NCI-H146 treated with DMSO at 0.1 percent for 48 hours (cell line): ENCODE measurements around the gene SLC19A1.

Source experiments
- DNase-seq: peaks from one replicate; lab custom pipeline; 2025; ENCODE audit not compliant: unreplicated experiment; lab: John Stamatoyannopoulos, UW

The SLC19A1 gene

DNA sequence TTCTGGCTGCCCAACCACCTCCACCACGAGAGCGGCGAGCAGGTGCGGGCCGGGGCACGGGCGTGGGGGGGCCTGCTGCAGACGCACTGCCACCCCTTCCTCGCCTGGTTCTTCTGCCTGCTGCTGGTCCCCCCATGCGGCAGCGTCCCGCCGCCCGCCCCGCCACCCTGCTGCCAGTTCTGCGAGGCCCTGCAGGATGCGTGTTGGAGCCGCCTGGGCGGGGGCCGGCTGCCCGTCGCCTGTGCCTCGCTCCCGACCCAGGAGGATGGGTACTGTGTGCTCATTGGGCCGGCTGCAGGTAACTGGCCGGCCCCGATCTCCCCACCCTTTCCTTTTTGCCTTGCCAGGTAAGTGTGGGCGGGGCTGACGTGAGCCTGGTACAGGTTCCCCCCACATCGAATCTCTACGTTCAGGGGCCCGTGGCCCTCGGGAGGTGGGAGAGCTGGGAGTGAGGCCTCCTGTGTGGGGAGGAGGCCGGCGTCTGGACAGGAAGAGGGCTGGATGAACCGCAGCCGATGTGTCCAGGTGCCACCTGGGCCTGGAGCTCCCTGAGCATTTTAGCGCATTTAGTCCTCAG lies 85.6 kb downstream of the SLC19A1 start:
- no peak for DNase-seq

- no peak for DNase-seq
These were observed 86.3 kb downstream of the SLC19A1 start for GRCh38 chr21:45455674-45456583.

DNA sequence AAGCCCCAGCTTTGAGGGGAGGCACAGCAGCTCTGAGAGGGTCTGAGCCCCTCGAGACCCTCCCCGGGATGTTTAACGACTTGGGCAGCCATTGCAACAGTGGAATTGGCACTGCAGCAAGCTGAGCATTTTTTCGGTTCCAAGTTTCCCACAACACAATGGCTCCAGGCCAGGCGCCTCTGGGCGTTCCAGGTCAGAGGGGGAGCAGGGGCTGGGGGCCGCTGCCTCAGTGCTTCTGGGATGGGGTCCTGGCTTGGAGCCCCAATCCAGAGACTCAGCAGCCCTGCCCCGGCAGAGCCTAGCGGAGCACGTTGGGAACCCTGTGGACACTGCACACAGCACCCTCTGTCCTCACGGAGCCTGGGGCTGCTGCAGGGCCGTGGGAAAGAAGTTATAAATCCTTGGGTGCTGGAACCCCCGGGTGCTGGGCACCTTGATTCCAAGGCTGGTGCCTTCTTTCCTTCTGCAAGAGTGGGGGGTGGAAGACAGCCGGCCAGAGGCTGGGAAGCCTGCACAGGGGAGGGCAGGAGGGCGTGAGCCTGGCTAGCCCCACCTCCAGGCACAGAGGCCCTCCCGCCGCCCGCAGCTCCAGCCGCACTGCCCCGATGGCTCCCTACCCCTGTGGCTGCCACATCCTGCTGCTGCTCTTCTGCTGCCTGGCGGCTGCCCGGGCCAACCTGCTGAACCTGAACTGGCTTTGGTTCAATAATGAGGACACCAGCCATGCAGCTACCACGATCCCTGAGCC lies 87.1 kb downstream of the SLC19A1 start:
- DNase-seq, result no peak

- no peak for DNase-seq
These were observed 87.9 kb downstream of the SLC19A1 start for GRCh38 chr21:45454060-45454925.

DNA sequence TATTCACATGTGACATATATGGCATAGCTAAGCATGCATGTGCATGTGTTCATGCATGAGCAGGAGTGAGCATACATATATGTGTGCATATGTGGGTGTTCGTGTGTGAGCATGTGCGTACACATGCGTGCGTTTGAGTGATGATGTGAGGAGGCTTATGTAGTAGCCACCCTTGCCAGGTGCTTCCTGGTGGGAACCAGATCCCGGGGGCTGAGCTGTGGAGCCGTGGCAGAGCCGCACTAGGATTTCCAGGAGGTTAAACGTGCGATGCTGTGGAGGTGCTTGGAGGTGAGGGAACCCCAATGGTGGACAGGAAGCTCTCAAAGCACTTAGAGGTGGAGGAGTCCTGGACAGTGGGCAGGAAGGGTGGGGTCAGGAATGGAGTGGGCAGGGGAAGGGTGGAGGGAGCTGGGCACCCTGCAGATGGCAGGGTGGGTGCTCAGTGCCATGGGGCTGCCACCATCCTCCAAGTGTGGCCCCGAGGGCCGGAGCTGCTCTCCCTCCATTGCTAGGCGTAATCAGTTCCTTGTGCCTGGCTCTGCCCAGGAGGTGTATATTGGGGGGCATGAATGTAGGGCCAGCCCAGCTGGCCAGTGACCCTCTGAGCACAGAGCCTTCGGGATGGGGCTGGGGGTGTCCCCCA lies 88.8 kb downstream of the SLC19A1 start:
- no peak for DNase-seq

DNA sequence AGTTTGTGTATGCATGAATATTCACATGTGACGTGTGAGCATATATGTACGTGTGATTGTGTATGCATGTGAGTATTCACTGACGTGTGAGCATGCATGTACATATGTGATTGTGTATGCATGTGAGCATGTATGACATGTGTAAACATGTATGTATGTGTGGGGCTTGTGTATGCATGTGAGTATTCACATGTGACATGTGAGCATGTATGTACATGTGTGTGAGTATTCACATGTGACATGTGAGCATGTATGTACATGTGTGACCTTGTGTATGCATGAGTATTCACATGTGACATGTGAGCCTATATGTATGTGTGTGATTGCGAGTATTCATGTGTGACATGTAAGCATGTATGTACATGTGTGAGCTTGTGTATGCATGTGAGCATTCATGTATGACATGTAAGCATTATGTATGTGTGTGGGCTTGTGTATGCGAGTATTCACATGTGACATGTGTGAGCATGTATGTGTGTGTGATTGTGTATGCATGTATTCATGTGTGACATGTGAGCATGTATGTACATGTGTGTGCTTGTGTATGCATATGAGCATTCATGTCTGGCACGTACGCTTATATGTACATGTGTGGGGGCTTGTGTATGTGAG lies 89.4 kb downstream of the SLC19A1 start:
- no peak for DNase-seq

GRCh38 chr21:45451771-45452182 lies 90.5 kb downstream of the SLC19A1 start:
- no peak for DNase-seq

GRCh38 chr21:45451091-45451740 lies 91.0 kb downstream of the SLC19A1 start:
- DNase-seq, result no peak

- no peak for DNase-seq
These were observed 91.7 kb downstream of the SLC19A1 start for GRCh38 chr21:45450423-45451090.

DNA sequence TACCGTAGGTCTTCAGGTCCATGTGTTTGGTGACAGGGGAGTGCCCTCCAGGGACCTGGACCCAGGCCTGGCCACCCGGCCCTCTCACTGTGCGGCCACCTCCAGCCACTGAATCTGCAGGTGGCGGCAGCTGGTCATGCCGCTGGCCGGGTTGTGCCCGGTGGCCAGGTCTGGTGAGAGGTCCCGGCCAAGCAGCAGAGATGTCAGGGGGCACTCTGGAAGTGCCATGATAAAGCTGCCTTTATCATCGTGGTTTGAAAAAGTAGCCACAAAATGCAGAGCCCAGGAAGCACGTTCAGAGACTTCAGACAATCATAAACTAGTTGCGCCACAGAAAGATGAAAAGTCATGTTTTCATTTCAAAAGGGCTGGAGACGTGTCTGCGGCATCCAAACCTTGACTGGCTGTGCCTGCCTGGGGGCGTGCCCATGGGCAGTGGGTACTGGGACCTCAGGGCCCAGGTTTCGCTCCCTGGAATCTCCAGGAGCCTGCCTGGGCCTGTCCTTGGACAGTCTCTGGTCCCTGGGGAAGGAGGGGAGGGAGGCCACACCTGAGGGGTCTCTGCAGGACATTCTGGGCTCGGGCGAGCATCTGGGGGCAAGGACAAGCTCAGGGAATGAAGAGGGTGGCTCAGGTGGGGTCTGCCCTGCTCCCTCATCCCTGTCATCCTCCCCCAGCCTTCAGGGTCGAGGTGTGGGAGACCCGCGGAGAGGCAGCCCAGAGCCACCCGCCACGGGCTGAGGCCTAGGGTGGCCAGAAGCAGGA lies 92.4 kb downstream of the SLC19A1 start:
- DNase-seq, result no peak

DNA sequence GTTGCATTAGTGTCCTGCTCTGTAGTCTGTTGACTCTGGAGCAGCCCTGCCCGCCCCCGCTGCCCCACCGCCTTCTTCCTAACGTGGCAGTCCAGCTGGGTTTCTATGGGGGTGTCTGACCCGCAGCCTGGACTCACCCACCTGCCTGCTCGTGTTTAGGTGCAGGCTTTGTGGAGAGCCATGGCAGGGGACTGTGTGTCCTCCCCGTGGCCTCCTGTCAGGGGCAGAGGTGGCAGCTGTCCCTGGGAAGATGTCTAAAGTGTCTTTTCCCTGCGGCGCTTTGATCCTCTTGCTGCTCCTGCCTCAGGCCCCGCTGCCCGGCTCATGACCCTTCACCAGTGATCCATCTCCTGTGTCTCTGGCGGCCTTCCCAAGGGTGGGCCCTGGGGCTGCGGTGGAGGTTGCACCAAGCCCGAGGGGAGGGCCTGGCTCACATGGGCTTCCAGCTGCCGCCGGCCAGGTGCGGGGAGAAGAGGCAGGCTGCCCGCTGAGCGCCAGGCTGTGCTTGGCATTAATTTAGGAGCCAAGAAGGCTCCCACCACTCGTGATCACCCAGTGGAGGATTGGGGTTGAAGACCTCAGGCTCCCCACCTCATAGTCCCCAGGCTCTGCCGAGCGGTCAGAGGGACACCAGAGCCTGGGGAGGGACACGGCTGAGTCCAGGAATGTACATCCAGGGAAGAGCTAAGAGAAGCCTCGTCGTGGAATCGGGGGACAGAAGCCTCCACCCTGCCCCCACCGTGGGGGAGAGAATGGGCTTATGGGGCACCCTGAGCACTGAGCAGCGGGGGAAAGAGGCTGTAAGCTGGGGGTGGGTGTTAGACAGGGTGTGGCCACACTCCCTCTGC lies 93.2 kb downstream of the SLC19A1 start:
- no peak for DNase-seq

DNA sequence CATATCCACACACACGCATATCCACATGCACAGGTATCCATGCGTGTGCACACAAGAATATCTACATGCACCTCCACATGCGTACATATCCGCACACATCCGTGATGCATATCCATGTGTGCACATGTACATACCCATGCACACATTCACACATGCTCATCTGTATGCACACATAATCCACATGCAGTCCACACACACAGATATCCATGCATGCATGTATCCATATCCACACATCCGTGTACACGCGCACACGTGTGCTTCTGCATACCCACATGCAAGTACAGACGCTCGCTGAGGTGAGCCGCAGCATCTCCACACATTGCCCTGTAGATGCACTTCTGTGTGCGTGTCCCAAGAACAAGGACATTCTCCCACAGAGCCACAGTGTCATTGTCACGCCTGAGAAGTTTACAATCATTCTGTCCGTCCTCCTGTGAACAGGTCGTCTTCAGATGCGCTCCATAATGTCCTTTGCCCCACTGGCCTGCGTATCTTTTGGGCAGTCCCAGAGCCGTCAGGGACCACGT lies 93.9 kb downstream of the SLC19A1 start:
- DNase-seq, result no peak
